CD14-positive monocyte (primary cell): ENCODE results near the gene TM7SF3. TPM values are rescaled to one million over a fixed set of nuclear protein-coding genes. Genes with fewer than 3 reads are reported as not detected.
"Not testable (repeated sequence)": the region's sequence is repeated elsewhere in the genome, so short reads cannot be mapped to it uniquely, and the experiment has no call there.

ENCODE experiments used
- DNase-seq, 3 donors: peaks; one replicate each; pipeline ENCODE4 v3.0.0-alpha.2; 2011 to 2022
- H2AFZ ChIP-seq: 2 replicates; pipeline ENCODE4 v1.6.0; 2012; ENCODE audit warnings: mild to moderate bottlenecking, low read depth, low read length, inconsistent platforms; ENCODE audit not compliant: insufficient read depth, poor library complexity, severe bottlenecking
- H3K27ac ChIP-seq, 2 donors: 1 replicate in 1 of 2; 2 replicates in 1 of 2; pipeline ENCODE4 v1.5.1; 2012 to 2013; ENCODE audit warnings: low read length in 2 of 2, control low read depth in 1 of 2, inconsistent platforms in 1 of 2, low read depth in 1 of 2, mild to moderate bottlenecking in 1 of 2
- H3K27me3 ChIP-seq, 2 donors: one replicate each; pipeline versions ENCODE4 v1.6.0 to v1.6.1; 2011 to 2013; ENCODE audit warnings: low read length in 2 of 2; ENCODE audit not compliant: control insufficient read depth in 2 of 2, insufficient read depth in 2 of 2
- H3K36me3 ChIP-seq, 2 donors: replicated peaks in 1 of 2; 1 replicate in 1 of 2; 2 replicates in 1 of 2; pipeline versions ENCODE4 v1.5.1 to v1.6.1; 2012 to 2013; ENCODE audit warnings: low read length in 2 of 2, control low read depth in 1 of 2, inconsistent platforms in 1 of 2, mild to moderate bottlenecking in 1 of 2; ENCODE audit not compliant: insufficient read depth in 2 of 2, control insufficient read depth in 1 of 2
- H3K4me1 ChIP-seq, 2 donors: 1 replicate in 1 of 2; 2 replicates in 1 of 2; pipeline versions ENCODE4 v1.5.1 to v1.6.1; 2012 to 2013; ENCODE audit warnings: low read length in 2 of 2, control low read depth in 1 of 2, inconsistent platforms in 1 of 2, mild to moderate bottlenecking in 1 of 2, moderate library complexity in 1 of 2; ENCODE audit not compliant: insufficient read depth in 2 of 2, control insufficient read depth in 1 of 2
- H3K4me2 ChIP-seq: replicated peaks from 2 replicates; pipeline ENCODE3; 2012; ENCODE audit warnings: low read length, moderate library complexity, mild to moderate bottlenecking; ENCODE audit not compliant: poor library complexity, severe bottlenecking; ENCODE audit errors: extremely low read depth
- H3K4me3 ChIP-seq, 3 experiments: fragments of 200-600 bp in 1 of 3; sonication (generic) in 1 of 3; replicated peaks in 1 of 3; 1 replicate in 2 of 3; 2 replicates in 1 of 3; pipeline ENCODE4 v1.5.1; 2011 to 2013; ENCODE audit warnings: low read length in 3 of 3, mild to moderate bottlenecking in 3 of 3, control low read depth in 2 of 3, low read depth in 2 of 3, inconsistent platforms in 1 of 3, moderate library complexity in 1 of 3
- H3K79me2 ChIP-seq: 2 replicates; pipeline ENCODE4 v1.6.0; 2012; ENCODE audit warnings: mild to moderate bottlenecking, control low read depth, inconsistent platforms, low read length, moderate library complexity; ENCODE audit not compliant: insufficient read depth
- H3K9ac ChIP-seq: 2 replicates; pipeline ENCODE4 v1.6.0; 2017; ENCODE audit warnings: low read length, mild to moderate bottlenecking; ENCODE audit not compliant: insufficient read depth, poor library complexity, severe bottlenecking
- H3K9me3 ChIP-seq, 2 donors: replicated peaks in 1 of 2; 1 replicate in 1 of 2; 2 replicates in 1 of 2; pipeline versions ENCODE4 v1.5.1 to v1.6.1; 2012 to 2013; ENCODE audit warnings: low read length in 2 of 2, control low read depth in 1 of 2; ENCODE audit not compliant: control insufficient read depth in 1 of 2, insufficient read depth in 1 of 2
- H4K20me1 ChIP-seq: 2 replicates; pipeline ENCODE4 v1.6.0; 2012; ENCODE audit warnings: mild to moderate bottlenecking, low read length, control low read depth, moderate library complexity; ENCODE audit not compliant: insufficient read depth
- H3K27ac Mint-ChIP-seq, 7 donors: one replicate each; pipeline ENCODE4 v1.8.0; 2020; ENCODE audit warnings: mild to moderate bottlenecking in 7 of 7, mixed read lengths in 7 of 7, moderate library complexity in 6 of 7, inconsistent platforms in 2 of 7
- H3K27me3 Mint-ChIP-seq, 3 donors: one replicate each; pipeline ENCODE4 v1.8.0; 2021 to 2022; ENCODE audit warnings: low read depth in 3 of 3, mild to moderate bottlenecking in 3 of 3, mixed read lengths in 3 of 3, moderate library complexity in 3 of 3, inconsistent platforms in 1 of 3
- H3K36me3 Mint-ChIP-seq, 2 donors: one replicate each; pipeline ENCODE4 v1.8.0; 2020; ENCODE audit warnings: mixed read lengths in 2 of 2, inconsistent platforms in 1 of 2, mild to moderate bottlenecking in 1 of 2
- H3K4me1 Mint-ChIP-seq: one replicate; pipeline ENCODE4 v1.8.0; 2020; ENCODE audit warnings: mild to moderate bottlenecking, mixed read lengths
- H3K4me3 Mint-ChIP-seq, 2 donors: one replicate each; pipeline ENCODE4 v1.8.0; 2020; ENCODE audit warnings: mild to moderate bottlenecking in 2 of 2, mixed read lengths in 2 of 2, moderate library complexity in 1 of 2
- H3K9me3 Mint-ChIP-seq, 7 donors: one replicate each; pipeline ENCODE4 v1.8.0; 2020 to 2022; ENCODE audit warnings: mixed read lengths in 7 of 7, mild to moderate bottlenecking in 6 of 7, moderate library complexity in 6 of 7, inconsistent platforms in 2 of 7
- CTCF ChIP-seq: fragments of 200-600 bp; IDR thresholded peaks from one replicate; pipeline ENCODE4 v1.8.0; 2022; ENCODE audit warnings: antibody characterized with exemption, mild to moderate bottlenecking
- WGBS: methylation state at CpG from one replicate; pipeline ENCODE4 v1.1.5; 2013; ENCODE audit warnings: missing lambda C conversion rate; ENCODE audit not compliant: insufficient coverage; 5-methylcytosine and 5-hydroxymethylcytosine counted together
- intact Hi-C, 2 donors: fragments of 100-400 bp; cut with micrococcal nuclease; formaldehyde crosslinking; loops; one replicate each; pipeline versions ENCODE4 v1.15.0 to v1.15.1; 2023
- polyA plus RNA-seq, 3 donors: library from polyadenylated mRNA; depleted of rRNA in 1 of 3; unstranded in 2 of 3; stranded (reverse) in 1 of 3; fragments of 300-500 nt in 2 of 3; fragments of >200 nt in 1 of 3; fragmentation: Illumina TruSeq in 2 of 3; gene quantifications; 1 replicate in 2 of 3; 2 replicates in 1 of 3; pipeline ENCODE4 v1.2.3, GENCODE V29; 2012 to 2021

Gene TM7SF3
- polyA plus RNA-seq, 3 donors, result 36.3 to 85.9 (median 71.7) TPM

GRCh38 chr12:27020761-27021160 lies 6.6 kb upstream of the TM7SF3 start:
- intact Hi-C loops, result loop anchor here in 1 of 2 donors (10.0 kb wide), 1 partner anchor 214 kb away; no protein-coding TSS in a partner anchor
- no peak for DNase-seq
- Histone ChIP-seq H2AFZ (no peak overlapping the region), H3K9me3 (no peaks in the 10 kb centered on the region), H3K36me3 (no peaks in the 10 kb centered on the region), H4K20me1 (no peaks in the 10 kb centered on the region), H3K4me2 (no peak overlapping the region), H3K79me2 (peaks cover 33% of the 10 kb centered on the region), H3K9ac (no peak overlapping the region), H3K27ac (no peak overlapping the region), H3K27me3 (no peaks in the 10 kb centered on the region), H3K4me3 (no peak overlapping the region), H3K4me1 (peaks cover 18 to 36% of the 10 kb centered on the region in 2 donors)
- Mint-ChIP-seq H3K4me1 (peaks cover 58% of the 10 kb centered on the region), H3K27me3 (peaks cover 0 to 7% (median 2%) of the 10 kb centered on the region in 3 donors), H3K4me3 (no peak overlapping the region), H3K9me3 (peaks cover 0 to 2% (median 0%) of the 10 kb centered on the region in 7 donors), H3K36me3 (no peaks in the 10 kb centered on the region), H3K27ac (no peak overlapping the region)
- WGBS, result 85% methylated on average over 2 of the region's 2 CpGs
- no peak for TF ChIP-seq CTCF

GRCh38 chr12:27018037-27018436 lies 3.9 kb upstream of the TM7SF3 start:
- Mint-ChIP-seq H3K36me3 (no peaks in the 10 kb centered on the region), H3K9me3 (peaks cover 0 to 2% (median 0%) of the 10 kb centered on the region in 7 donors), H3K4me3 (no peak overlapping the region), H3K27me3 (peaks cover 0 to 7% (median 2%) of the 10 kb centered on the region in 3 donors), H3K4me1 (peaks cover 51% of the 10 kb centered on the region), H3K27ac (peak overlapping the region in 1 of 7 donors; percentile 16)
- H3K4me2 ChIP-seq, result no peak overlapping the region
- H2AFZ ChIP-seq, result no peak overlapping the region
- H3K9me3 ChIP-seq, result no peaks in the 10 kb centered on the region
- no peak for DNase-seq
- no peak overlapping the region for H3K27ac ChIP-seq
- TF ChIP-seq CTCF, result no peak
- no peaks in the 10 kb centered on the region for H3K36me3 ChIP-seq
- H3K4me1 ChIP-seq, result peaks cover 27 to 41% of the 10 kb centered on the region in 2 donors
- H3K79me2 ChIP-seq, result peaks cover 17% of the 10 kb centered on the region
- no peaks in the 10 kb centered on the region for H3K27me3 ChIP-seq
- H3K4me3 ChIP-seq, result no peak overlapping the region
- H3K9ac ChIP-seq, result no peak overlapping the region
- H4K20me1 ChIP-seq, result no peaks in the 10 kb centered on the region
- intact Hi-C loops, result loop anchor here (5.0 to 10.0 kb wide), 2 partner anchors 186 to 287 kb away; partner anchors contain the start of gene ITPR2 (in 1 of the 2)
- no CpG with 5 or more reads among the region's 1 CpG for WGBS

- Mint-ChIP-seq H3K4me1 (peaks cover 53% of the 10 kb centered on the region), H3K27ac (peak overlapping the region in 3 of 7 donors; percentile 10 to 57 (median 19))
- DNase-seq, H3K36me3 Mint-ChIP-seq, H3K27me3 ChIP-seq, H3K4me3 ChIP-seq, H4K20me1 ChIP-seq, H3K27me3 Mint-ChIP-seq, H3K4me3 Mint-ChIP-seq, H3K27ac ChIP-seq, H3K9me3 Mint-ChIP-seq, H3K4me2 ChIP-seq, H3K9me3 ChIP-seq, H3K36me3 ChIP-seq, H3K9ac ChIP-seq: not testable (repeated sequence)
- H2AFZ ChIP-seq, result peak overlapping the region; percentile 42
- WGBS, result 24% methylated on average over 4 of the region's 5 CpGs
- intact Hi-C loops, result loop anchor here (5.0 to 10.0 kb wide), 2 partner anchors 185 to 288 kb away; partner anchors contain the start of gene ITPR2 (in 1 of the 2)
- H3K79me2 ChIP-seq, result peaks cover 19% of the 10 kb centered on the region
- peaks cover 32 to 45% of the 10 kb centered on the region in 2 donors for H3K4me1 ChIP-seq
These were observed 3.1 kb upstream of the TM7SF3 start for GRCh38 chr12:27017163-27017823.
